Measurements from ENCODE around the gene PNPLA7.

The PNPLA7 gene

DNA sequence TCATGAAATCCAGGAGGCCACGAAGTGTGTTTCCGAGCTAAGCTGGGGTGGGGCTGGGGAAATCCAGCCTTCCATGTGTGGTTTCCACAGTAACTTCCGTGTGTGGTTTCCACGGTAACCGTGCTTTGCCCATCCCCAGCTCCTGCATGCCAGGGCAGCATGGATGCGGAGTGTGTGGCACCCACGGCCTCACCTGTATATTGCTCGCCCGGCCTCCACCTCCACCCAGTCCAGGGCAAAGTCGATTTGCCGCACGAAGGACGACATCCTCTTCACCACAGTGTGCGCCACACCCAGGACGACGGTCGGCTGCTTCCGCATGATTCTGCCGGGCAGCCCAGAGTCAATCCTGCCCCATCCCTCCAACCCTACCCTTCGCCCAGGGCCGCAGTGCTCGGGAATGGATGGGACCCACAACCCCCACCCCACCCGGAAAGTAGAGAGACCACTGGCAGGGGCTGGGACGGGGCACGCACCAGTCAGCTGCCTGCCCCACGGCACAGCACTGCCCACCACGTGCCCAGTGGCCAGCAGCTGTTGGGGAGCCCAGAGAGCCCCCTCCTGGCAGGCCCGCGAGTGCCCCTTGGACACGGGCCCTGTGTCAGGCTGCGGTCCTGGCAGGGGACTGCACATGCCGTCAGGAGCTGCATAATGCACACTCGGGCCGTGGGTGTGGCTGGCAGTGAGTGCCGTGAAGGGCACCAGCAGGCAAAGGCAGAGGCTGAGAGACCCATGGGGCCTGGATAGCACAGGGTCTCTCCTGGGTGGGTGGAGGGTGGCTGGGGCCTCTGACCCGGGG, 52.1 kb downstream of the PNPLA7 start:
- DNase-seq (ENCODE audit: insufficient read length, low spot score) (no peak), FAIRE-seq (no peak)

DNA sequence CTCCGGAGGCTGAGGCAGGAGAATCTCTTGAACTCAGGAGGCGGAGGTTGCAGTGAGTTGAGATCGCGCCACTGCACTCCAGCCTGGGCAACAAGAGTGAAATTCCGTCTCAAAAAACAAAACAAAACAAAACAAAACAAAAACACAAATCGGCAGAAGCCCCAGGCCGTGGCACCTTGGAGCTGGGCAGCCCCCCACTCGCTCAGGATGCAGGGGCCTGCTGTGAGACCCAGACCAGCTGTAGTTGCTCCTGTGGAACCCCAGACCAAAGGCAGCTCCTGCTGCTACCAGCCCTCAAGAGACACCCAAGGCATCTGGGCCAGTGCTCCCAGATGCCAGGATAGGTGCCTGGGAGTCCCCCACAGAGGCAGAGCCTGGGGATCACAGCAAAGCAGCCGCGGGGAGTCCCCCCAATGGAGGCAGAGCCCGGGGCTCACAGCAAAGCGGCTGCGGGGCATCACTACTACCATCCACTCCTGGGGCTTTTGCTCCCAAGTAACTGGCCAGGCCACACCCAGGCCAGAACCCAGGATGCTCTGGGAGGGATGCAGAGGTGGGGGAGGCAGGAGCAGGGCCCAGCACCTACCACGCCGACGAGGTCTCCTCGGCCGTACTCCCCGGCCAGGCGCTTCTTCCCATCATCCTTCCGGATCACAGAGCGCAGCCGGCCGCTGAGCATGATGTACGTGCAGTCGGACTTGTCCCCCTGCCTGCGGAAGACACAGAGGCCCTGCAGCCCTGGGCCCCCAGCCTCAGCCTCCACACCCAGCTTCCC, 53.4 kb downstream of the PNPLA7 start:
- FAIRE-seq (no peak), DNase-seq (ENCODE audit: insufficient read length, low spot score) (no peak)

DNA sequence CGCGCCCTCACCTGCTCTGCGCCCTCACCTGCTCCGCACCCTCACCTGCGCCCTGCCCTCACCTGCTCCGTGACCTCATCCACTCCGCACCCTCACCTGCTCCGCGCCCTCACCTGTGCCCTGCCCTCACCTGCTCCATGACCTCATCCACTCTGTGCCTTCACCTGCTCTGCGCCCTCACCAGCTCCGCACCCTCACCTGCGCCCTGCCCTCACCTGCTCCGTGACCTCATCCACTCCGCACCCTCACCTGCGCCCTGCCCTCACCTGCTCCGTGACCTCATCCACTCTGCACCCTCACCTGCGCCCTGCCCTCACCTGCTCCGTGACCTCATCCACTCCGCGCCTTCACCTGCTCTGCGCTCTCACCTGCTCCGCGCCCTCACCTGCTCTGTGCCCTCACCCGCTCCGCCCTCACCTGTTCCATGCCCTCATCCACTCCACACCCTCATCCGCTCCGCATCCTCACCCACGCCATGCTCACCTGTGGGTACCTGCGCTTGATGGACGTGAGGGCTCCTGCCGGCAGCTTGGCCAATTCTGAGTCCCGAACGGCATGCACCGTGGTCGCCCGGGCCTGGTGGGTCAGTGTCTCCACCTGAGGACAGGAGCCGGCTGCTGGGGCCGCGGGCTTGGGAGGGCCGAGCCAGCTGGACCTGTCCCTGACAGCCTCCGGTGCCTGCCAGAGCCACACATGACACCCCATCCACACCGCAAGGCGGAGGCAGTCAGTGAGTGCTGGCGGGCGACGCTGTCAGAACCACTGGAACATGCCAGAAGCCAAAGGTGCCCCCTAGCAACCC, 55.5 kb downstream of the PNPLA7 start:
- DNase-seq (ENCODE audit: insufficient read length, low spot score): no peak
- no peak for FAIRE-seq

DNA sequence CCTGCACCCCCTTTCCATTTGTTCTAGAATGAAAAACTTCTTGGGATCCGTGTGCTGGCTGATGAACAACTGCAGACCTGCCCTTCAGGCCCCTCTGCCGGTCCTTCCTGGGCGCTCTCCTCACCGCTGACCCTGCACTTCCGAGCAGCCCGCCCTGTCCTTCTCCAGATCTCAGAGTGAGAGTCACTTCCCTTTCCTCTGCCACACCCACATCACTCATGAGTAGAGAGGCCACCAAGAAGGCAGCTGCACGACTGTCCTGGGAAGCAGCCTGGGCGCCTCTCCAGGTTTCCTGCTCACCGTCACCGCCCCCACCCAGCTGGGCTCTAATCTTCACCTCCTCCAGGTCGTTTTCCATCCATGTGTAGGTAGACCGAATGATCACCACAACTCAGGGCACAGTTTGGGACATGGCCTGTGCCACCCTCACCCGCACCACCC, 56.1 kb downstream of the PNPLA7 start:
- FAIRE-seq (no peak), DNase-seq (ENCODE audit: insufficient read length, low spot score) (no peak)

DNA sequence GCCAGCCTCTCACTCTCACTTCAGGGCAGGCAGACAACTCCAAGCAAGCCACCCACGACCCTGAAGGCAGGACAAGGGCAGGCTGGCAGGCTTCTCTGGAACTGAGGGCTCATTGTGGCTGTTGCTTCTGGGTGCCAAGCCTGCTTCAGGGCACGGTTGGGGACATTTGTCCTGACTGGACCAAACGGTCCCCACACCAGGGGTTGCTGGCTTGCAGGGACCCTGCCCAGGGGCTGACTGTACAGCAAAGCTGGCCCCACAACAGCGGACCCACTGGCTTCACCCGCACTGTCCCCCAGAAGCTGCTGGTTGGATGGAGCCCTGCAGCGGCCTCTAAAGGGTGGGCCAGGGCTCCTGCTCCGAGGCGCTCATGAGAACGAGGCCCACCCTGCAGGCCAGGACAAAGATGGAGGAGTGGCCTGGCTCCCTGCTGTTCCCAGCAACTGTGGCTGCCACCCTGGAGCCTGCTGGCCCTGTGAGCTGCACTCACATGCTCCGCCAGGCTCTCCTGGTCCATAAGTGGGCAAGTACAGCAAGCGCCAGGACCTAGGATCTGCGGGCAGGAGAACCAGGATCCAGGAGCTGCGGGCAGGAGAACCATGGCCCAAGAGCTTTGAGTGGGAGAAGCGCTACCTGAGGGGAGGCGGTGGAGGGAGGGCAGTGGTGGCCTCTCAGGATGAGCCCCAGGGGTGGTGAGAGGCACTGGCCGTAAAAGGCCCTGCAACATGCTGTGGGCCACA, 56.7 kb downstream of the PNPLA7 start:
- FAIRE-seq: no peak
- no peak for DNase-seq (ENCODE audit: insufficient read length, low spot score)

DNA sequence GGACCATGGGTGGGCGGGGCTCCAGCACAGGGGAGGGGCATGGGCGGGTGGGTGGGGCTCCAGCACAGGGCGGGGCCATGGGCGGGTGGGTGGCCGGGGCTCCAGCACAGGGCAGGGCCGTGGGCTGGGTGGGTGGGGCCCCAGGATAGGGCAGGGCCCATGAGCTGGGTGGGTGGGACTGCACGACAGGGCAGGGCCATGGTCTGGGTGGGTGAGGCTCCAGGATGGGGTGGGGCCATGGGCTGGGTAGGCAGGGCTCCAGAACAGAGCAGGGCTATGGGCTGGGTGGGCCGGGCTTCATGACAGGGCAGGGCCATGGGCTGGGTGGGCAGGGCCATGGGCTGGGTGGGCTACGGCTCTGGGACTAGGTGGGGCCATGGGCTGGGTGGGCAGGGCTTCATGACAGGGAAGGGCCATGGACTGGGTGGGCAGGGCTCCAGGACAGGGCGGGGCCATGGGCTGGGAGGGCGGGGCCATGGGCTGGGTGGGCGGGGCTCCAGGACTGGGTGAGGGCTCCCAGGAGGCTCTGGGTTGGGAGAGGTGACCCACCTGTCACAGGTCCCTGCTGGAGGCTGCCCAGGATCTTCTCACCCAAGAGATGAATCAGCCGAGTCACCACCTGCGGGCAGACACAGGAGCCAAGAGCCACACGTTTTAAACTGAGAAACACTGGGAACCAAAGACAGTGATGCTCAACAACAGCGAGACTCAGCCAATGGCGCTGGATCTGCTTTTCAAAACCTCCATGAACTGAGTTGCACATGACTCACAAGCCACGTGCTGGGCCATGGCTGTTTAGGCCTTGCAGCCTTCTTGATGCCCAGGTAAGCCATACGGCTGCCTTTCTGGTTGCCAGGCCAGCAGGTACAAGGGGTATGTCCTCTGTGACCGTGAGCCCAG, 57.5 kb downstream of the PNPLA7 start:
- FAIRE-seq (no peak), DNase-seq (ENCODE audit: insufficient read length, low spot score) (no peak)

DNA sequence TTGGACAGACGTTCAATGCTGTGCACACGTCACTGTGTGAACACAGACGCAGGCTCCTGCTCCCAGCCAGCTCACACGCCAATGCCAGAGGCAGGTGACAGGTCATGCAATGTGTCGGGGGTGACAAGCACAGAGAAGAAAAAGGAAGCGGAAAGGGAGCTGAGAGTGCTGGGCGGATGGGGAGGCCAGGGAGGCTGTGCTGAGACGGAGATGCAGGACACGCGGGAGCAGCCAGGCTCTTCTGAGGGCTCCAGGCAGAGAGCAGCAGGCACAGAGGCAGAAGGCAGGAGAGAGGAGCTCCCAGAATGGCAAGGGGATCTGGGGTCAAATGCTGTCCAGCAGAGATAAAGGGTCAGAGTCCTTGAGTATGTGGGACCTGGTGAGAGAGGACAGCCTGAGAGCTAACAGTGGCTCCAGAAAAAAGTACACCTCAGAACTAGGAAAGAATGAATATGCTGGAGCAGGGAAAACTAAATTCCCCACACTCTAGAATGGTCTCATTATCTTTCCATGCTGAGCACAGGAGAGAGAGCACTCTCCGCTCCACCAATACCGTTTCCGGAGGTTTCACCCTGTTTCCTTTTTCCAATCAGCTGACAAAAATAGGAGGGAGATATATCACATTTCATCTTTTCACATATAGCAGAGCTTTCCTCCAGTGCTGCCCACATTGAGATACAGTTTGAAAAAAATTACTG, 58.3 kb downstream of the PNPLA7 start:
- no peak for DNase-seq (ENCODE audit: insufficient read length, low spot score)
- FAIRE-seq: no peak

DNA sequence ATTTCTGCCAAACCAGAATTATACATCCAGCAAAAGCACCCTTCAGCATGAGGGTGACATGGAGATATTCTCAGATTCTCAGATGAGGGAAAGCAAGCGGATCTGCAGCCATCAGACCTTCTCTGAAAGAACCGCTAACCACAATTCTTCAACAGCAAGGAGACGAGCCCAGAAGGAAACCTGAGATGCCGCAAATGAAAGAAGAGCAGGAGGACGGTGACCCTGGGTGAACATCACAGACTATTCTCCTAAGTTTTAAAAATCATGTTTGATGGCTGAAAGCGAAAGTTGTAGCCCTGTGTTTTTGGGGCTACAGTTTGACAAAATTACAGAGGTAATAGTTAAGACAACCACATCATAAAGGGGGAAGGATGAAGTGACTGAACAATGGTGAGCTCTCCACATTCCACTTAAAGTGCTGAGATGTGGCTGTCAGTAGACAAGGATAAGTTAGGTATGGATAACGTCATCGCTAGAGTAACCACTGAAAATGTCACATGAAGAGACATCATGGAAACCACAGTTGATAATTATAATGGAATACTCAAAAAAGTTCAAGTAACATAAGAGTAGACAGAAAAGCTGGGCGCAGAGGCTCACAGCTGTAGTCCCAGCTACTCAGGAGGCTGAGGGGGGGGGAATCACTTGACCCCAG, 59.5 kb downstream of the PNPLA7 start:
- DNase-seq (ENCODE audit: insufficient read length, low spot score) (no peak), FAIRE-seq (no peak)

DNA sequence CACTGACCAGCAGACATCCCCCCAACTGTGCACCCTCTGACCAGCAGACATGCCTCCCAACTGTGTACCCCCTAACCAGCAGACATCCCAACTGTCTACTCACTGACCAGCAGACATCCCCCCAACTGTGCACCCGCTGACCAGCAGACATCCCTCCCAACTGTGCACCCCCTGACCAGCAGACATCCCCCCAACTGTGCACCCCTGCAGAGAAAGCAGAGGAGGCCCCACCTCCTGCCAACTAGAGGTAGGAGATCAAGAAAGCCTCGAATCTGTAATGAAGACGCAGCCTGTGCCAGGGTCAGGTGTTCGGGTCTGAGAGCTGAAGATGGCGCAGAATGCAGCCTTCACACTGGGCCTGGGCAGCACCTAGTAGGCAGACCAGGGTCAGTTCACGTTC, 61.3 kb downstream of the PNPLA7 start:
- FAIRE-seq: no peak

DNA sequence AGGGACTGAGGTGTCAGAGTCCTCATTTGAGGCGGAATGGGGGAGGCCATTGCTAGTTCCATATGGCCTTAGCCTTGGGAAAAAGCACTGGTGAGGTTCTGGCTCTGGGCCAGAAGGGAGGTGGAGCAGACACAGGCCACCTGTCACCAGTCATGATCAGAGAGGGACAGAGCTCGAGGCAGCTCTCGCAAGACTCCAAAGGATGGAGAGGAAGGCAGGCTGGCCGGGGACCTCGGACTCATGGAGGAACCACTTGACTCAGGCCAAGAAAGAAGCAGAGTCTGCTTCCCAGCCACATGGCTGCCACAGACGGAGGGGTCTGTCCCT, 61.9 kb downstream of the PNPLA7 start:
- DNase-seq (ENCODE audit: insufficient read length, low spot score) (no peak), FAIRE-seq (no peak)

More for the DNA sequence above, 61.3 kb downstream of the PNPLA7 start:
- DNase-seq (ENCODE audit: insufficient read length, low spot score): no peak

DNA sequence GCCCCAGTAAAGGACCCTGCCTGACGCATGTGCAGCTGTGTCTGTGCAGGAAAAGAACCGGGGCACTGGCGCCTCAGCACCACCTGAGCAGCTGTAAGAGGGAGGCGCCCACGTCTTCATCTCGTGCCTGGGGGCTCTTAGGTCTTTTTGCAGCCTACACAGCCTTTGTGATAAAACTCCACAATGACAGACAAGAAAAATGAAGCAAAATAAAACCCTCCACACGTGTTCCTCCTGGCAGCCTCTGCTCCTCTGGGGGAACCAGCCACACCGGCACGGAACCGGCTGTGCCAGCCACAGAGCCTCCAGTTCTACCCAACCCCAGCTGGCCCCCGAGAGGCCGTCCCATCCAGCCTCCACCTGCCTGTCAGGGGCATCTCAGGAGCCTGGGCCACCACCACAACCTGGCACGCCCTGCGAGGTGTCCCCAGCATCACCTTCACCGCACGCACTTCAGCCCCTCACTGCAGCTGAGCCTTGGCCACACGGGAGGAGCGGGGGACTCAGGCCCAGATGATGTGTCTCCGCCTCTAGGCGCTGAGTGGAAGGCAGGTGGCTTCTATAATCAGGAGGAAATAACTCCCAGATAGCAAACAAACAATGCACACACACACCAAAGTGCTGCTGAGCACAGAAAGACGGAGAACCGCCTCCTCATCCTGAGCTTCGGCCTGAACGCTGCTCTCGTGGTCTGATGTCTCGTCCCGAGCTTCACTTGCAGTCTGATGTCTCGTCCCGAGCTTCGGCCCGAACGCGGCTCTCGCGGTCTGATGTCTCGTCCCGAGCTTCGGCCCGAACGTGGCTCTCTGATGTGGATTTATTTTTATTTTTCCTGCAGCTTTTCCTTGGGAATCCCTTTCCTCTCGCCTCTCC, 62.5 kb downstream of the PNPLA7 start:
- FAIRE-seq (no peak), DNase-seq (ENCODE audit: insufficient read length, low spot score) (no peak)

DNA sequence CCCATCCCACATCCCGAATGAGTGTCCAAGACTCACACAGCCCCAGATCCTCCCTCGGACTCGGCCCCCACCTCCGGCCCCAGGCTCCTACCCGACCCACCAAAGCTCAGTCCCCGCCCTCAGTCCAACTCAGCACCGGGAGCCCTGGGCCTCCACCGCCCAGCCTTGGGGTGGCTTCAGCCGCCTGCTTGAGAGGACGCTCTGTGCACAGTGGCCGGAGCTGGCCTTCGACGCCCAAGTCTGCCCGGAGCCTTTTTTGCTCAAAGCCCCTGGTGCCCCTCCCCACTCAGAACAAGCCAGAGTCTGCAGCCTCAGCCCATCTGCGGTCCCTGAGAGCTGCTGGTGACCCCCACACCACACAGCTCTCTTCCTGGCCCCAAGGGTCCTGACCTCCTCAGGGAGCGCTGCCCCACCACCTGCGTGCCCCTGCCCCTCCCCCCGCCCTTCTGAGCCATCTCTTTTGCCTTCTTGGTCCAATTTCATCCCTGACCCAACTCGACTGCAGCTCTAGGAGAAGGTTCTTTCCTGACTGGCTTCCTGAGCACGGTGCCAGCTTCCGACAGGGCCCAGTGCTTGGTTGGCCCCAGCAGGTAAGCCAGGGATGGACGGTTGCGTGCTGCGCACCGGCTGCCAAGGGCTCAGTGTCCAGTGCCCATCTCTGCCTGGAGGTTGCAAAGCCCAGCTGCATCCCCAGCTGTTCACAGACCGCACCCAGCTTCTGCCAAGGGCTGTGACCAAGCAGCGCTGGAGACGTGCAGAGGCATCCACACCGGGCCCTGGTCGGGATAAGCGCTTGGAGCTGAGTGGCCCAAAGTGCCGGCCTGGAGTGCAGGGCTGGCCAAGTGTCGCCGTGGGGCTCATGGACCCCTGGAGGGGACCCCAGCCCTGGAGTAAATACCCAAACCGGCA, 63.4 kb downstream of the PNPLA7 start:
- no peak for FAIRE-seq
- no peak for DNase-seq (ENCODE audit: insufficient read length, low spot score)

DNA sequence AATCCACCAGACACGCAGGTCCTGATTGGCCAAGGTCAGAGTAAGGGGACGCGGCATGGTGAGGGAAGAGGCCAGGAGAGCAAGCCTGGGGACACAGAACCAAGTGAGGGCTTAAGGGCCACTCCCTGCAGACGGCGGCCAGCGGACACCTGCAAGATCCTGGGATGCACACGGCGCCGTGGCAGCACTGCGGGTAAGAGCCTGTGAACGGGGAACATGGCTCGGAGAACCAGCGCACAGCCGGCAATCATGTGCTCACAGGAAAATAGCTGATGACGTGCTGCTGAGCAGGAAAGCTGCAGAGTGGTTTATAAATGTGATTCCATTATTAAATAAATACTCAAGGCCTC, 64.1 kb downstream of the PNPLA7 start:
- FAIRE-seq (no peak), DNase-seq (ENCODE audit: insufficient read length, low spot score) (no peak)

DNA sequence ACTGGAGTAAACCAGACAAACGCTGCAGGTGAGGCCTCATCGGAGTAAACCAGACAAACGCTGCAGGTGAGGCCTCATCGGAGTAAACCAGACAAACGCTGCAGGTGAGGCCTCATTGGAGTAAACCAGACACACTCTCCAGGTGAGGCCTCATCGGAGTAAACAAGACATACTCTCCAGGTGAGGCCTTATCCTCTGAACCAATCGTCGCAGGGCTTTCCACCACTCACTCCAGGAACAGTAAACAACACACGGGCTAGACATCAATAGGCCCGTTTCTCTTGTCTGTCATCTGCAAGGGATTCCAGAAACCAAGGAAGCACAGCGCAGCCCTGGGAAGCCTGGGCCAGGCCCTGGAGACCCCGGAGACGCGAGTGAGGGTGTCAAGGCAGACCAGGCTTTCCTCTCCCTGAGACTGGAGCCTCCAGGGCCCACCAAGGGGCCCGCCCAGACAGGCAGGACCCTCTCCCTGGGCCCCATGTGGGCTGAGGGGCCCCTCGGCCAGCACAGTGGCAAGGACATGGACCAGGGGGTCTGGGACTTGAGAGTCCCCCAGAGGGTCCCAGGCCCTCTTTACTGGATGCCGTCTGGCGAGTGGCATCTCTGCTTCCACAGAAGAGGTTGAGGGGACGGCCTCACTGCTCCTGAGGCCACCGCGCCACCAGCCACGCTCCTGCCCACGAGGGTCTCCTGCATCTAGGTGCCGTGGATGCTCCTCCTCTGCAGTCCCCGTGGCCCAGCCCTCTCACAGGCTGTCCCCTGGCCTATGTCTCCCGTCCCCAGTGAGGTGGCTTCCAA, 64.7 kb downstream of the PNPLA7 start:
- DNase-seq (ENCODE audit: insufficient read length, low spot score) (no peak), FAIRE-seq (no peak)

DNA sequence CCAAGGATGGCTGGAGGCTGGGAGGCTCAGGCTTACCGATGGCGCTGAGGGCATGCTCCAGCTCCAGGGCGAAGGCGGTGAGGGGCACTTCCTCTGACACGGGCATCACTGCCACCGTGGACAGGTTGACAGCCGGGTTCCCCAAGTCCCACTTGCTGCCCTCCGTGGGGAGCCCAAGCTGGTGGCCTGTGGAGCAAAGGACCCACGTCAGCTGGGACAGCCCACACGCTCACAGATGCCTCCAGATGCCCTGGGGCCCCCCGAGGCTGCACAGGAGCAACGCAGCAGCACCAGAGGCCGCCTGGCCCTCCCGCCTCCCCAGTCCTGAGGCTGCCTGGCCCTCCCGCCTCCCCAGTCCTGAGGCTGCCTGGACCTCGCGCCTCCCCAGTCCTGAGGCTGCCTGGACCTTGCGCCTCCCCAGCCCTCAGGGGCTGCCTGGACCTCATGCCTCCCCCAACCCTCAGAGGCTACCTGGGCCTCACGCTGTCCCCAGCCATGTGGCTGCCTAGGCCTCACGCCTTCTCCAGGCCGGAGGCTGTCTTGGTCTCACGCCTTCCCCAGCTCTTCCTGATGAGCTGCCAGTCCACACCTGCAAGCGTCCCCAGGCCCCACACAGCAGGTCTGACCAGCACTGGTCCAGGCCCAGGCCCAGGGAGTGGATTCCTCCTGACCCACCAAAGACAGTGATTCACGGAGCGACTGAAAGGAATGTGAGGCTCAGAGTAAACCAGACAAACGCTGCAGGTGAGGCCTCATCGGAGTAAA, 65.5 kb downstream of the PNPLA7 start:
- DNase-seq (ENCODE audit: insufficient read length, low spot score) (no peak), FAIRE-seq (no peak)

Measured in GM19239 (cell line).